ENCODE data around the gene GRIK4. TPM values are rescaled to one million over a fixed set of nuclear protein-coding genes. Genes with fewer than 3 reads are reported as not detected.

Gene GRIK4
- total RNA-seq, 2 donors from 2014 or later = 0.05 to 1.7 TPM

DNA sequence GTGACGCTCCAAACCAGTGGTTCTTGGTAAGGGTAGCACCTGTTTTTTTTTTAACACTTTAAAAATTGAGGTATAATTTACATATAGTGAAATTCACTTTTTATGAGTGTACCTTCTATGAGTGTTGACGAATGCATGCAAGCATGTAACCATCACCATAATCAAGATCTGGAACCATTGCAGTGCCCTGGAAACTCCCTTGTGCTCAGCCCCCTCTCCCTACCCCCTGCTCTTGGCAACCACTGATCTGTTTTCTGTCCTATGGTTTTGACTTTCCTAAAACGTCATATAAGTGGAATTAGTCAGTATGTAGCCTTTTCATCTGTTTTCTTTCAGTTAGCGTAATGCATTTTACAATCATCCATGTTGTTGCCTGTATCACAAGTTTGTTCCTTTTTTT lies 212.2 kb downstream of the GRIK4 start:
- no peaks in the 10 kb centered on the region for H3K36me3 ChIP-seq
- no peaks in the 10 kb centered on the region for H3K4me1 ChIP-seq (replicated peaks)
- WGBS = 77% methylated on average over 4 of the region's 4 CpGs
- no peaks in the 10 kb centered on the region for H3K9me3 ChIP-seq
- no peaks in the 10 kb centered on the region for H3K27me3 ChIP-seq (replicated peaks; ENCODE audit: insufficient read depth)
- no peak for TF ChIP-seq POLR2A (IDR thresholded peaks at IDR 0.05)
- TF ChIP-seq, protein P1, sequence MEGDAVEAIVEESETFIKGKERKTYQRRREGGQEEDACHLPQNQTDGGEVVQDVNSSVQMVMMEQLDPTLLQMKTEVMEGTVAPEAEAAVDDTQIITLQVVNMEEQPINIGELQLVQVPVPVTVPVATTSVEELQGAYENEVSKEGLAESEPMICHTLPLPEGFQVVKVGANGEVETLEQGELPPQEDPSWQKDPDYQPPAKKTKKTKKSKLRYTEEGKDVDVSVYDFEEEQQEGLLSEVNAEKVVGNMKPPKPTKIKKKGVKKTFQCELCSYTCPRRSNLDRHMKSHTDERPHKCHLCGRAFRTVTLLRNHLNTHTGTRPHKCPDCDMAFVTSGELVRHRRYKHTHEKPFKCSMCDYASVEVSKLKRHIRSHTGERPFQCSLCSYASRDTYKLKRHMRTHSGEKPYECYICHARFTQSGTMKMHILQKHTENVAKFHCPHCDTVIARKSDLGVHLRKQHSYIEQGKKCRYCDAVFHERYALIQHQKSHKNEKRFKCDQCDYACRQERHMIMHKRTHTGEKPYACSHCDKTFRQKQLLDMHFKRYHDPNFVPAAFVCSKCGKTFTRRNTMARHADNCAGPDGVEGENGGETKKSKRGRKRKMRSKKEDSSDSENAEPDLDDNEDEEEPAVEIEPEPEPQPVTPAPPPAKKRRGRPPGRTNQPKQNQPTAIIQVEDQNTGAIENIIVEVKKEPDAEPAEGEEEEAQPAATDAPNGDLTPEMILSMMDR (IDR thresholded peaks at IDR 0.05) = no peak
- no peak for TF ChIP-seq POLR2AphosphoS5 (IDR thresholded peaks at IDR 0.05)
- no peak overlapping the region for H3K4me3 ChIP-seq
- intact Hi-C loops (cut with DNase I) = no loop called here
- no peak overlapping the region for H3K27ac ChIP-seq
- no peak for DNase-seq (ENCODE audit: low spot score)

DNA sequence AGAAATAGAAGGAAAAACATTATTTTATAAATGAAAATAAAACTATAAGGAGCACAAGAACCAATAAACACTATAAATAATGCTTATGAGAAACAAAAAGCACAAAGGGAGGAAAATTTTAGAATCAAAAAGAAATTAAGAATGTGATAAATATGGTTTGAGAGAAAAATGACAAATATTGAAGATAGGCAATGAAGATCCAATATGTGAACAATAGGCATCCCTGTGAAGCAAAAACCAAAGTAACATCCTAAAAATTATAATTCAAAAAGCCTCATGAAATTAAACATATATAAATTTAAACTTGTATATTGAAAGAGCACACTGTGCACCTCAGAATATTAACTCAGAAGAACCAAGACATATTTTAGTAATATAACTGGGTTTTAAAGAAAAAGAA lies 216.2 kb downstream of the GRIK4 start:
- no peak for DNase-seq (ENCODE audit: low spot score)
- Histone ChIP-seq H3K27ac (no peak overlapping the region), H3K27me3 (replicated peaks; ENCODE audit: insufficient read depth) (no peaks in the 10 kb centered on the region), H3K4me3 (no peak overlapping the region), H3K36me3 (no peaks in the 10 kb centered on the region), H3K4me1 (replicated peaks) (no peaks in the 10 kb centered on the region), H3K9me3 (no peaks in the 10 kb centered on the region)
- TF ChIP-seq, protein P1 (IDR thresholded peaks at IDR 0.05) = no peak
- TF ChIP-seq POLR2A (IDR thresholded peaks at IDR 0.05) (no peak), POLR2AphosphoS5 (IDR thresholded peaks at IDR 0.05) (no peak)
- intact Hi-C loops (cut with DNase I) = no loop called here

DNA sequence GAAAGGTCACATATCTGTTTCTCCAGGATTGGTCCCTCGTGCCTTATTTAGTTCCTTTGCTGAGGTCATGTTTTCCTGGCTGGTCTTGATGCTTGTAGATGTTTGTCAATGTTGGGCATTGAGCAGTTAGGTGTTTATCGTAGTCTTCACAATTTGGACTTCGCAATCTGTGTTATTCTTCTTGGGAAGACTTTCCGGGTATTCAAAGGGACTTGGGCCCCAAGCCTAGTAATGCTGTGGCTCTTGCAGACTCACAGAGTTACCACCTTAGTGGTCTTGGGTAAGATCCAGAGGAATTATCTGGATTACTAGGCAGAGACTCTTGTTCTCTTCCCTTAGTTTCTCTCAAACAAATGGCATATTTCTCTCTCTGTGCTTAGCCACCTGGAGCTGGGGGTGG lies 223.5 kb downstream of the GRIK4 start:
- H3K36me3 ChIP-seq = no peaks in the 10 kb centered on the region
- H3K27ac ChIP-seq = no peak overlapping the region
- TF ChIP-seq POLR2A (IDR thresholded peaks at IDR 0.05) (no peak), POLR2AphosphoS5 (IDR thresholded peaks at IDR 0.05) (no peak)
- TF ChIP-seq, protein P1 (IDR thresholded peaks at IDR 0.05) = no peak
- no peak for DNase-seq (ENCODE audit: low spot score)
- H3K27me3 ChIP-seq (replicated peaks; ENCODE audit: insufficient read depth) = no peaks in the 10 kb centered on the region
- H3K9me3 ChIP-seq = no peaks in the 10 kb centered on the region
- no peak overlapping the region for H3K4me3 ChIP-seq
- 71% methylated on average over 4 of the region's 4 CpGs for WGBS
- intact Hi-C loops (cut with DNase I) = no loop called here
- H3K4me1 ChIP-seq (replicated peaks) = no peaks in the 10 kb centered on the region

DNA sequence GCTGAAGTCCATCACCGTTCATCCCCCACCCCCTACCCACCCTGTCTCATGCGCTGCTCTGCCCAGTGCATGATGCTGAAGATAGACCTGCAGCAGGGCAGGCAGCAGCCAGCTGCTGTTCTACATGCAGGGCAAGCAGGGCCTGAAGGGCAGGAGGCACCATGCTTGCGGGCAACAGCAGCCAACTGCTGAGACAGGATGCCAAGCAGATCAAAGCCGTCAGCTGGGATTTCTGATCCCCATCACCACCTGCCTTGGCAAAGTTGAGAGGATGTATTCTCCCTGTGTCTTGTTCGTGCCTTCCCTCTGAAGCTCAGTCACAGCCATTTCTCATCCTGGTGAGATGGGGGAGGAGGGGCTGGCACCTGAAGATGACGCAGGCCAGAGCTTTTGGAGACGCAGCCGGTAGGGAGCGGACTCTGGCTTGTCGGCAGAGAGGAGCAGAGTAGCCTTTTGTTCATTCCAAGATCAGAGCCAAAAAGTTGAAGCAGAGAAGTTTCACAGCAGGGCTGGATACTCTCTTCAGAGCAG lies 227.0 kb downstream of the GRIK4 start:
- 37% methylated on average over 10 of the region's 10 CpGs for WGBS
- Histone ChIP-seq H3K9me3 (no peaks in the 10 kb centered on the region), H3K27me3 (replicated peaks; ENCODE audit: insufficient read depth) (no peaks in the 10 kb centered on the region), H3K36me3 (no peaks in the 10 kb centered on the region), H3K4me1 (replicated peaks) (no peaks in the 10 kb centered on the region), H3K27ac (no peak overlapping the region), H3K4me3 (no peak overlapping the region)
- no peak for TF ChIP-seq POLR2AphosphoS5 (IDR thresholded peaks at IDR 0.05)
- no peak for TF ChIP-seq POLR2A (IDR thresholded peaks at IDR 0.05)
- TF ChIP-seq, protein P1 (IDR thresholded peaks at IDR 0.05) = no peak
- intact Hi-C loops (cut with DNase I) = no loop called here
- DNase-seq (ENCODE audit: low spot score) = no peak

DNA sequence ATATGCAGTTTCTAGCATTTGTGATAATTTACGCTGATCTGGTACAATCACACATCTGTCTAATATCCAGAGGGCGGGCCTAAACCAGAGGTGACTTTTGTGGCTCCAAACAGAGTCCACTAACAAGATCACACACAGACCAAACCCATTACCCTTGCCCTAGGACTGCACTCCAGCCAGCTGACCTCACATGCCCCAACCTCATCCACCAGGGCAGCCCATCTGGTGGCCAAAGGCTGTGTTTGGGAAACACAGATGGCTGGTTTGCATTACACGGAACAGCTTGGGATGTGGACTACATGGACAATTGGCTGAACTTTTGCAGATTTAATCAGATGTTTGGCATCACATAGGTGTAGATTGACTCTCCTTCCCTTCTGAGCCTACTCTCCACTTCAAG lies 228.2 kb downstream of the GRIK4 start:
- no peaks in the 10 kb centered on the region for H3K36me3 ChIP-seq
- H3K4me1 ChIP-seq (replicated peaks) = no peaks in the 10 kb centered on the region
- TF ChIP-seq POLR2AphosphoS5 (IDR thresholded peaks at IDR 0.05) (no peak), POLR2A (IDR thresholded peaks at IDR 0.05) (no peak)
- TF ChIP-seq, protein P1 (IDR thresholded peaks at IDR 0.05) = no peak
- H3K4me3 ChIP-seq = no peak overlapping the region
- no peaks in the 10 kb centered on the region for H3K27me3 ChIP-seq (replicated peaks; ENCODE audit: insufficient read depth)
- no peak for DNase-seq (ENCODE audit: low spot score)
- intact Hi-C loops (cut with DNase I) = no loop called here
- no peaks in the 10 kb centered on the region for H3K9me3 ChIP-seq
- WGBS = 65% methylated on average over 3 of the region's 3 CpGs
- H3K27ac ChIP-seq = no peak overlapping the region
